DOHH2 (cell line): ENCODE measurements around the gene PHACTR2.

ENCODE experiments used
- H3F3A ChIP-seq: fragments of 200-600 bp; sonication (generic), shearing (Covaris generic); 2 replicates; pipeline ENCODE4 v1.6.0; 2016; ENCODE audit warnings: antibody characterized with exemption, mild to moderate bottlenecking; ENCODE audit not compliant: control insufficient read depth, insufficient read depth
- H3K27ac ChIP-seq: fragments of 200-600 bp; sonication (generic); 2 replicates; pipeline ENCODE4 v1.5.1; 2014; ENCODE audit warnings: low read depth, mild to moderate bottlenecking, low read length, moderate library complexity
- H3K27me3 ChIP-seq: fragments of 200-600 bp; sonication (generic); 2 replicates; pipeline ENCODE4 v1.6.1; 2014; ENCODE audit warnings: mild to moderate bottlenecking, low read length, mixed read lengths; ENCODE audit not compliant: control insufficient read depth
- H3K36me3 ChIP-seq: fragments of 200-600 bp; sonication (generic); 2 replicates; pipeline ENCODE4 v1.6.1; 2014; ENCODE audit warnings: mild to moderate bottlenecking, low read length, moderate library complexity, mixed read lengths; ENCODE audit not compliant: control insufficient read depth
- H3K4me1 ChIP-seq: fragments of 200-600 bp; sonication (generic); 2 replicates; pipeline ENCODE4 v1.6.1; 2014; ENCODE audit warnings: mild to moderate bottlenecking, low read length, mixed read lengths; ENCODE audit not compliant: control insufficient read depth
- H3K4me2 ChIP-seq: fragments of 200-600 bp; sonication (generic); 2 replicates; pipeline ENCODE4 v1.6.0; 2014; ENCODE audit warnings: mild to moderate bottlenecking, low read length, moderate library complexity
- H3K4me3 ChIP-seq: fragments of 200-600 bp; sonication (generic); 2 replicates; pipeline ENCODE4 v1.5.1; 2014; ENCODE audit warnings: mild to moderate bottlenecking, low read length, mixed read lengths
- H3K79me2 ChIP-seq: fragments of 200-600 bp; sonication (generic); 2 replicates; pipeline ENCODE4 v1.6.1; 2014; ENCODE audit warnings: mild to moderate bottlenecking, low read length, mixed read lengths; ENCODE audit not compliant: control insufficient read depth
- H3K9me2 ChIP-seq: fragments of 200-600 bp; sonication (generic); replicated peaks from 2 replicates; pipeline ENCODE4 v1.6.1; 2014; ENCODE audit warnings: mild to moderate bottlenecking, low read length, mixed read lengths; ENCODE audit not compliant: control insufficient read depth
- H3K9me3 ChIP-seq: fragments of 200-600 bp; sonication (generic); 2 replicates; pipeline ENCODE4 v1.6.1; 2014; ENCODE audit warnings: antibody characterized with exemption, low read length, mixed read lengths; ENCODE audit not compliant: control insufficient read depth, insufficient read depth
- H4K20me1 ChIP-seq: fragments of 200-600 bp; sonication (generic); 2 replicates; pipeline ENCODE4 v1.6.0; 2014; ENCODE audit warnings: low read depth, mild to moderate bottlenecking, antibody characterized with exemption, low read length, moderate library complexity; ENCODE audit not compliant: control insufficient read depth, insufficient read depth
- CTCF ChIP-seq: fragments of 200-600 bp; sonication (generic); IDR thresholded peaks from one replicate; pipeline ENCODE4 v1.5.1; 2014; ENCODE audit warnings: antibody characterized with exemption, mild to moderate bottlenecking, low read depth, low read length; ENCODE audit not compliant: poor library complexity, severe bottlenecking
- EZH2phosphoT487 ChIP-seq: fragments of 200-600 bp; sonication (generic); IDR thresholded peaks from 2 replicates; pipeline ENCODE4 v1.6.1; 2017; ENCODE audit warnings: borderline replicate concordance, mild to moderate bottlenecking, antibody characterized with exemption, low read length, moderate library complexity, mixed read lengths

PHACTR2 gene

GRCh38 chr6:143739341-143739851 is 61.6 kb downstream of the PHACTR2 start:
- no peak overlapping the region for H3K4me3 ChIP-seq
- no peaks in the 10 kb centered on the region for H3F3A ChIP-seq
- H3K4me1 ChIP-seq = no peaks in the 10 kb centered on the region
- no peak for TF ChIP-seq CTCF
- no peak for TF ChIP-seq EZH2phosphoT487
- no peaks in the 10 kb centered on the region for H4K20me1 ChIP-seq
- no peaks in the 10 kb centered on the region for H3K79me2 ChIP-seq
- no peak overlapping the region for H3K27ac ChIP-seq
- H3K9me3 ChIP-seq = no peaks in the 10 kb centered on the region
- H3K36me3 ChIP-seq = no peaks in the 10 kb centered on the region
- no peaks in the 10 kb centered on the region for H3K27me3 ChIP-seq
- no peak overlapping the region for H3K4me2 ChIP-seq
- H3K9me2 ChIP-seq = no peaks in the 10 kb centered on the region

DNA sequence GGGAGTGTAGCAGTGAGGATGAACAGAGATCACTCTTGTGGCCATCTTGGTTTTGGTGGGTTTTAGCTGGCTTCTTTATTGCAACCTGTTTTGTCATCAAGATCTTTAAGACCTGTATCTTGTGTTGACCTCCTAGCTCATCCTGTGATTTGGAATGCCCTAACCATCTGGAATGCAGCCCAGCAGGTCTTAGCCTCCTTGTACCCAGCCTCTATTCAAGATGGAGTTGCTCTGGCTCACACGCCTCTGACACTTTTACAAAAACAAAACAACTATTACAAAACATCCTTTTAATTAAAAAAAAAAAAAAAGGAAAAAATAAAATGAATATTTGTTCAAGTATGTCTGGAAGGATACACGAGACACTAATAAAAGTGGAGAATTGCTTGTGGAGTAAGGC is 62.4 kb downstream of the PHACTR2 start:
- no peaks in the 10 kb centered on the region for H3K27me3 ChIP-seq
- no peaks in the 10 kb centered on the region for H3K36me3 ChIP-seq
- no peaks in the 10 kb centered on the region for H3K79me2 ChIP-seq
- H3K4me2 ChIP-seq = no peak overlapping the region
- no peaks in the 10 kb centered on the region for H3F3A ChIP-seq
- H3K4me3 ChIP-seq = no peak overlapping the region
- no peaks in the 10 kb centered on the region for H3K4me1 ChIP-seq
- H3K27ac ChIP-seq = no peak overlapping the region
- H3K9me3 ChIP-seq = no peaks in the 10 kb centered on the region
- no peaks in the 10 kb centered on the region for H4K20me1 ChIP-seq
- H3K9me2 ChIP-seq = no peaks in the 10 kb centered on the region
- TF ChIP-seq EZH2phosphoT487 (no peak), CTCF (no peak)

DNA sequence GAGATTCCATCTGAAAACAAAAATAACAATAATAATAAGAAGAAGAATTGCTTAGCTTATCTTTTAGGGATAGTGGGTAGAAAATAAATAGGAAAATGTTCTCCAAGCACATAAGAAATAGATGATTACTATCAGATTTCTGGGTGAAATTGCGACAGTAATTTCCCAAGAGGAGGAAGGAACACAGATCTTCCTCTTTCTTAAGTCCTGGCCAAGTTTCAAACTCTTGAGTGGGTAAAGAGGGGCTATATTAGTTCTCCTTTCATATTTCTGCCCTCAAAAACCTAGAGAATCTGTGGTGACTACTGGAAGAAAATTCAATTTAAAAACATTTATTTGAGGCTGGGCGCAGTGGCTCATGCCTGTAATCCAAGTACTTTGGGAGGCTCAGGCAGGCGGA is 63.7 kb downstream of the PHACTR2 start:
- H3K79me2 ChIP-seq = no peaks in the 10 kb centered on the region
- H3K36me3 ChIP-seq = no peaks in the 10 kb centered on the region
- H3K4me3 ChIP-seq = no peak overlapping the region
- H3K27me3 ChIP-seq = no peaks in the 10 kb centered on the region
- H4K20me1 ChIP-seq = no peaks in the 10 kb centered on the region
- no peaks in the 10 kb centered on the region for H3K4me1 ChIP-seq
- TF ChIP-seq CTCF (no peak), EZH2phosphoT487 (no peak)
- no peak overlapping the region for H3K4me2 ChIP-seq
- no peaks in the 10 kb centered on the region for H3F3A ChIP-seq
- no peaks in the 10 kb centered on the region for H3K9me3 ChIP-seq
- H3K9me2 ChIP-seq = no peaks in the 10 kb centered on the region
- H3K27ac ChIP-seq = no peak overlapping the region
